ENCODE measurements around the gene PWWP3B.
A peak's percentile ranks its signal among the peaks of the same experiment; 100 is the strongest.
"Not testable (repeated sequence)": the region's sequence is repeated elsewhere in the genome, so short reads cannot be mapped to it uniquely, and the experiment has no call there.

Gene PWWP3B

GRCh38 chrX:106168107-106168506, at the start of gene PWWP3B:
Gene PWWP3B, plus strand, starts transcription at chrX:106168305. Its CDS starts 37,128 bp downstream, at chrX:106205433.
- no peak for DNase-seq (ENCODE audit: extremely low spot score, insufficient read length, low read depth)
- FAIRE-seq: no peak

- FAIRE-seq (no peak), DNase-seq (ENCODE audit: extremely low spot score, insufficient read length, low read depth) (no peak)
These were observed 29.1 kb upstream of the PWWP3B start for GRCh38 chrX:106139048-106139447.

- FAIRE-seq (peak; percentile 26), DNase-seq (ENCODE audit: extremely low spot score, insufficient read length, low read depth) (no peak)
These were observed 23.1 kb upstream of the PWWP3B start for GRCh38 chrX:106144755-106145639.

GRCh38 chrX:106150701-106151100, 17.4 kb upstream of the PWWP3B start:
- no peak for DNase-seq (ENCODE audit: extremely low spot score, insufficient read length, low read depth)
- peak; percentile 21 for FAIRE-seq

- FAIRE-seq (no peak), DNase-seq (ENCODE audit: extremely low spot score, insufficient read length, low read depth) (no peak)
These were observed 8.2 kb upstream of the PWWP3B start for GRCh38 chrX:106159861-106160282.

- DNase-seq (ENCODE audit: extremely low spot score, insufficient read length, low read depth) (no peak), FAIRE-seq (no peak)
These were observed 2.2 kb downstream of the PWWP3B start for GRCh38 chrX:106170318-106170717.

GRCh38 chrX:106171293-106171820, 3.3 kb downstream of the PWWP3B start:
- no peak for FAIRE-seq
- no peak for DNase-seq (ENCODE audit: extremely low spot score, insufficient read length, low read depth)

GRCh38 chrX:106177106-106177981, 9.2 kb downstream of the PWWP3B start:
- FAIRE-seq (no peak), DNase-seq (ENCODE audit: extremely low spot score, insufficient read length, low read depth) (no peak)

GRCh38 chrX:106177982-106178321, 9.8 kb downstream of the PWWP3B start:
- FAIRE-seq (no peak), DNase-seq (ENCODE audit: extremely low spot score, insufficient read length, low read depth) (no peak)

GRCh38 chrX:106178826-106179225, 10.7 kb downstream of the PWWP3B start:
- FAIRE-seq: no peak

GRCh38 chrX:106183685-106184084, 15.6 kb downstream of the PWWP3B start:
- DNase-seq (ENCODE audit: extremely low spot score, insufficient read length, low read depth); FAIRE-seq: not testable (repeated sequence)

More at GRCh38 chrX:106178826-106179225, 10.7 kb downstream of the PWWP3B start:
- no peak for DNase-seq (ENCODE audit: extremely low spot score, insufficient read length, low read depth)

GRCh38 chrX:106201502-106202178, 33.5 kb downstream of the PWWP3B start:
- no peak for DNase-seq (ENCODE audit: extremely low spot score, insufficient read length, low read depth)
- no peak for FAIRE-seq

- FAIRE-seq (no peak), DNase-seq (ENCODE audit: extremely low spot score, insufficient read length, low read depth) (no peak)
These were observed 35.2 kb downstream of the PWWP3B start for GRCh38 chrX:106203315-106203714.

- DNase-seq (ENCODE audit: extremely low spot score, insufficient read length, low read depth) (no peak), FAIRE-seq (no peak)
These were observed 40.0 kb downstream of the PWWP3B start for GRCh38 chrX:106208154-106208553.

All from GM18507 (cell line).